Retinal pigment epithelial cell (primary cell): ENCODE data around the gene LY6G5B.
A peak's percentile ranks its signal among the peaks of the same experiment; 100 is the strongest.

Experiments used
- DNase-seq: peaks from one replicate; pipeline ENCODE4 v3.0.0-alpha.2; 2010; ENCODE audit warnings: low read depth
- H3K4me3 ChIP-seq: 2 replicates; pipeline ENCODE4 v1.5.1; 2011; ENCODE audit warnings: mild to moderate bottlenecking, low read length, control low read depth, moderate library complexity
- CTCF ChIP-seq: conservative IDR thresholded peaks from 2 replicates; pipeline ENCODE4 v1.5.1; 2011; ENCODE audit warnings: low read depth, low read length, control low read depth, inconsistent platforms

LY6G5B gene

DNA sequence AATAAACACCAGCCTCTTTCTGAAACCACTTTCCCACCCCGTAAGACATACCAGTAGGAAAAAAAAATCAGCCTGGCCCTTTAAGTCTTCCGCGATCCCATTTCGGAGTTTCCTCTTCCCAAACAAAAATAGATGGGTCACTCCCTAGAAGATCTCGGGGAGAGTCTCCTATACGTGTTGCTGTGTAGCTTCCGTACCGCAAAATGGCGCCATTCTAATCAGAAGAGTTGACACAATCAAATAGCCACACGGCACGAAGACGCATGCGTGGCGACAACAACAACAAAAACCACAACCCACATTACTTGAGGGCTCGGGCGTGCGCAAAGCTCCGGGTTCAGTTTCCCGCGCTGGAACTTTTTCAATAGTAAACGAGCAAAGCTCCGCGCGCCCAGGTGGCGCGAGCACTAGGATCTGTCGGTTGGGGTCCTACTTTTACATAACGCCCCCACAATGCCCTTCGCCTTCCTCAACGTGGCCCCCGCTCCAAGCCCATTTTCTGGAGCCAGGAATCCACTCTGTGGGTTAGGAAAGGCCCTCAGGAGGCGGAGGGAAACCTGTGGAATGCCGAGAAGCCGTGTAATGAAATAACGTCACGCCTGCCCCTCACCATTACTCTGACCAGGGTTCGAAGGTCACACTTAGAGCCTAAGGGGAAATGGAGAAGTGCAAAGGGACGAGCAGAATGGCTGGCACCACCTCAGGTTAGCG, 4.8 kb upstream of the LY6G5B start, which contains the start of gene GPANK1:
Gene GPANK1, minus strand, starts transcription at position 208 of the 711 bp plus-strand sequence. CDS start 519 bp downstream, outside the sequence.
- TF ChIP-seq CTCF: no peak
- H3K4me3 ChIP-seq: peak within 1 kb of the TSS; percentile 94
- DNase-seq: peak; percentile 70

DNA sequence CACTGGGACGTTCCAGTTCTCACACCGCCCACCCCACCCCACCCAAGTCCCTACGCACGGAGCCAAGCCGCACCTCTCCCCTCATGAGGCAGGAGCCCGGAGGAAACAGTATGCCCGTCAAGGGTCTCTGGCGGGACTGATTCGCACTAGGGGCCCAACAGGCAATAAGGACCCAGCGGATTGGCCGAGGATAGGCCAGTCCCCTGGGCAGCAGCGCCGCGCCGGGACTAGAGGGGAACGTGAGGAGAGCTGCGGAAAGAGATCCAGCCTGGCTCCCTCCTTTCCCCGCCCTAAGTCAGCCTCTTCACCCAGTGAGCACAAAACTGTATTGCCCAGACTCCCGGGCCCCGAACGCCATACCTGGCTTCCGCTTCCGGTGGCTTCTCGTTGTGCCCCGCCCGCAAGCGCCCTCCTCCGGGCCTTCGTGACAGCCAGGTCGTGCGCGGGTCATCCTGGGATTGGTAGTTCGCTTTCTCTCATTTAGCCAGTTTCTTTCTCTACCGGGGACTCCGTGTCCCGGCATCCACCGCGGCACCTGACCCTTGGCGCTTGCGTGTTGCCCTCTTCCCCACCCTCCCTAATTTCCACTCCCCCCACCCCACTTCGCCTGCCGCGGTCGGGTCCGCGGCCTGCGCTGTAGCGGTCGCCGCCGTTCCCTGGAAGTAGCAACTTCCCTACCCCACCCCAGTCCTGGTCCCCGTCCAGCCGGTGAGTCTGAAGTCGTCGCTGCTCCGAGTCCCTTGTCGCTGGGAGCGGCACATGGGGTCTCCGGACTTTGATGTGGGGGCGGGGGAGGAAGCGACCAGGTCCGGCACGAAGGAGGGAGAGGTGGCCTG, 4.1 kb upstream of the LY6G5B start, which contains the start of gene CSNK2B:
Gene CSNK2B, plus strand, starts transcription at position 580 of the 836 bp plus-strand sequence. CDS start 752 bp downstream, outside the sequence.
- TF ChIP-seq CTCF: peak; percentile 15

DNA sequence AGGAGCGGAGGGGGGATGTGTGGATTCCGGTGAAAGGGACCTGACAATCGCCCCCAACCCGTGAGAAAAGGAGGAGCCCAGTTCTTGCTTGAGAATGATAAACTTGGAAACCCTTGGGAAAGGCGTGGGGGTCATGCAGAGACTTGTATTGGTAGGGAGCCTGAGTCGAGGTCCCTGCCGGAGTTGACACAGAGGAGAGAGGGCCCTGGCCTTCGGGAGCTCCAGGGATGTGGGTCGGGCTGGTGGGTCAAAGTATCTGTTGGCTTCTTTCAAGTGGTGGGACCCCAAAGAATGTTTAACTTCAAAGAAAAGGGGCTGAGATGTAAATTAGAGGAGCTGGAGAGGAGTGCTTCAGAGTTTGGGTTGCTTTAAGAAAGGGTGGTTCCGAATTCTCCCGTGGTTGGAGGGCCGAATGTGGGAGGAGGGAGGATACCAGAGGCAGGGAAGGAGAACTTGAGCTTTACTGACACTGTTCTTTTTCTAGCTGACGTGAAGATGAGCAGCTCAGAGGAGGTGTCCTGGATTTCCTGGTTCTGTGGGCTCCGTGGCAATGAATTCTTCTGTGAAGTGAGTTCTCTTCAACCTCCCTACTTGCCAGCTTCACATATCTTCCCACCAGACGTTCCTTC, 3.3 kb upstream of the LY6G5B start:
- peak overlapping the region; percentile 94 for H3K4me3 ChIP-seq
- DNase-seq: no peak
- no peak for TF ChIP-seq CTCF

More for the DNA sequence above, 4.1 kb upstream of the LY6G5B start, which contains the start of gene CSNK2B:
- H3K4me3 ChIP-seq: peak within 1 kb of the TSS; percentile 94
- DNase-seq: peak; percentile 91

GRCh38 chr6:31676322-31676903, 6.6 kb downstream of the LY6G5B start:
- DNase-seq: no peak
- no peak for TF ChIP-seq CTCF
- H3K4me3 ChIP-seq: no peak overlapping the region

DNA sequence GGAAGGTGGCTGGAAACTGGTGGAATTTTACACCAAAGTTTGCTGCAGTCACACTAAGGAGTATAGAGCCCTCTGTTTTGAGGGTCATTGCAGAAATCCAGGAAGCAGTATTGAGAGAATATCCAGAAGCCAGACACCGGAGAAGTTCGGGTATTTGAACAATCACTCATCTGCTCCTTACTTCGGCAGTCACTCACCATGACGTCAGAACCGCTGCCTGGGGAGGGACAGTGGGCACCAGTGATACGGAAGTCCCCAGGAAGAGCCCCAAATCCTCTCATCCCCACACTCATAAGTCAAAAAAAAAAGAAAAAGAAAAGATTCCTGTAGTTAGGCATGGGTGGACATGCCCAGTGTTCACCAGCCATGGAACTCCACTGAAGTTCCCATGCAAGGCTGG, 7.1 kb downstream of the LY6G5B start:
- no peak for TF ChIP-seq CTCF
- H3K4me3 ChIP-seq: no peak overlapping the region
- DNase-seq: no peak

GRCh38 chr6:31677955-31678354, 8.2 kb downstream of the LY6G5B start:
- DNase-seq: no peak
- H3K4me3 ChIP-seq: no peak overlapping the region
- no peak for TF ChIP-seq CTCF
